ENCODE results near the gene OR2L5. TPM values are rescaled to one million over a fixed set of nuclear protein-coding genes. Genes with fewer than 3 reads are reported as not detected.

Gene OR2L5
- polyA plus RNA-seq, 3 donors: not detected

GRCh38 chr1:248047008-248047407 lies 33.5 kb downstream of the OR2L5 start:
- H3K4me1 Mint-ChIP-seq: no peaks in the 10 kb centered on the region
- Histone ChIP-seq H4K20me1 (ENCODE audit: insufficient read depth, low read length) (no peaks in the 10 kb centered on the region), H3K27me3 (ENCODE audit: control insufficient read depth in 2 of 2, insufficient read depth in 2 of 2, low read length in 2 of 2) (no peaks in the 10 kb centered on the region), H3K9ac (ENCODE audit: insufficient read depth, low read length, poor library complexity, severe bottlenecking) (no peak overlapping the region), H3K27ac (ENCODE audit: low read depth in 1 of 2, low read length in 2 of 2) (no peak overlapping the region), H2AFZ (ENCODE audit: insufficient read depth, low read depth, low read length, poor library complexity, severe bottlenecking) (no peak overlapping the region), H3K36me3 (replicated peaks in 1 of 2; ENCODE audit: control insufficient read depth in 1 of 2, insufficient read depth in 2 of 2, low read length in 2 of 2) (no peaks in the 10 kb centered on the region), H3K9me3 (replicated peaks in 1 of 2; ENCODE audit: control insufficient read depth in 1 of 2, insufficient read depth in 1 of 2, low read length in 2 of 2) (no peaks in the 10 kb centered on the region), H3K4me1 (ENCODE audit: control insufficient read depth in 1 of 2, insufficient read depth in 2 of 2, low read length in 2 of 2) (no peaks in the 10 kb centered on the region), H3K4me3 (replicated peaks in 1 of 3; ENCODE audit: low read depth in 2 of 3, low read length in 3 of 3) (no peak overlapping the region), H3K79me2 (ENCODE audit: insufficient read depth, low read length) (no peaks in the 10 kb centered on the region), H3K4me2 (replicated peaks; ENCODE audit: extremely low read depth, low read length, poor library complexity, severe bottlenecking) (no peak overlapping the region)
- TF ChIP-seq, protein P1, sequence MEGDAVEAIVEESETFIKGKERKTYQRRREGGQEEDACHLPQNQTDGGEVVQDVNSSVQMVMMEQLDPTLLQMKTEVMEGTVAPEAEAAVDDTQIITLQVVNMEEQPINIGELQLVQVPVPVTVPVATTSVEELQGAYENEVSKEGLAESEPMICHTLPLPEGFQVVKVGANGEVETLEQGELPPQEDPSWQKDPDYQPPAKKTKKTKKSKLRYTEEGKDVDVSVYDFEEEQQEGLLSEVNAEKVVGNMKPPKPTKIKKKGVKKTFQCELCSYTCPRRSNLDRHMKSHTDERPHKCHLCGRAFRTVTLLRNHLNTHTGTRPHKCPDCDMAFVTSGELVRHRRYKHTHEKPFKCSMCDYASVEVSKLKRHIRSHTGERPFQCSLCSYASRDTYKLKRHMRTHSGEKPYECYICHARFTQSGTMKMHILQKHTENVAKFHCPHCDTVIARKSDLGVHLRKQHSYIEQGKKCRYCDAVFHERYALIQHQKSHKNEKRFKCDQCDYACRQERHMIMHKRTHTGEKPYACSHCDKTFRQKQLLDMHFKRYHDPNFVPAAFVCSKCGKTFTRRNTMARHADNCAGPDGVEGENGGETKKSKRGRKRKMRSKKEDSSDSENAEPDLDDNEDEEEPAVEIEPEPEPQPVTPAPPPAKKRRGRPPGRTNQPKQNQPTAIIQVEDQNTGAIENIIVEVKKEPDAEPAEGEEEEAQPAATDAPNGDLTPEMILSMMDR (IDR thresholded peaks at IDR 0.05): no peak
- intact Hi-C loops (cut with micrococcal nuclease): no loop called here
- no peaks in the 10 kb centered on the region for H3K27me3 Mint-ChIP-seq (ENCODE audit: low read depth in 3 of 3)
- DNase-seq: no peak
- H3K36me3 Mint-ChIP-seq: no peaks in the 10 kb centered on the region
- WGBS (ENCODE audit: insufficient coverage): no CpG with 5 or more reads among the region's 1 CpG
- no peak overlapping the region for H3K4me3 Mint-ChIP-seq
- H3K27ac Mint-ChIP-seq: no peak overlapping the region
- H3K9me3 Mint-ChIP-seq: peaks cover 0 to 10% (median 4%) of the 10 kb centered on the region in 7 donors

- no peak overlapping the region for H3K9ac ChIP-seq (ENCODE audit: insufficient read depth, low read length, poor library complexity, severe bottlenecking)
- no peaks in the 10 kb centered on the region for H4K20me1 ChIP-seq (ENCODE audit: insufficient read depth, low read length)
- no peak overlapping the region for H3K4me2 ChIP-seq (replicated peaks; ENCODE audit: extremely low read depth, low read length, poor library complexity, severe bottlenecking)
- no peaks in the 10 kb centered on the region for H3K4me1 Mint-ChIP-seq
- intact Hi-C loops (cut with micrococcal nuclease): no loop called here
- no peak overlapping the region for H3K27ac Mint-ChIP-seq
- H3K36me3 Mint-ChIP-seq: no peaks in the 10 kb centered on the region
- peaks cover 2 to 9% (median 4%) of the 10 kb centered on the region in 7 donors for H3K9me3 Mint-ChIP-seq
- no peaks in the 10 kb centered on the region for H3K27me3 ChIP-seq (ENCODE audit: control insufficient read depth in 2 of 2, insufficient read depth in 2 of 2, low read length in 2 of 2)
- DNase-seq: no peak
- H3K4me3 ChIP-seq (replicated peaks in 1 of 3; ENCODE audit: low read depth in 2 of 3, low read length in 3 of 3): no peak overlapping the region
- H3K4me3 Mint-ChIP-seq: no peak overlapping the region
- H3K79me2 ChIP-seq (ENCODE audit: insufficient read depth, low read length): no peaks in the 10 kb centered on the region
- no peaks in the 10 kb centered on the region for H3K4me1 ChIP-seq (ENCODE audit: control insufficient read depth in 1 of 2, insufficient read depth in 2 of 2, low read length in 2 of 2)
- no peaks in the 10 kb centered on the region for H3K36me3 ChIP-seq (replicated peaks in 1 of 2; ENCODE audit: control insufficient read depth in 1 of 2, insufficient read depth in 2 of 2, low read length in 2 of 2)
- peaks cover 0 to 2% of the 10 kb centered on the region in 2 donors for H3K9me3 ChIP-seq (replicated peaks in 1 of 2; ENCODE audit: control insufficient read depth in 1 of 2, insufficient read depth in 1 of 2, low read length in 2 of 2)
- H2AFZ ChIP-seq (ENCODE audit: insufficient read depth, low read depth, low read length, poor library complexity, severe bottlenecking): no peak overlapping the region
- H3K27me3 Mint-ChIP-seq (ENCODE audit: low read depth in 3 of 3): no peaks in the 10 kb centered on the region
- H3K27ac ChIP-seq (ENCODE audit: low read depth in 1 of 2, low read length in 2 of 2): no peak overlapping the region
- TF ChIP-seq, protein P1 (IDR thresholded peaks at IDR 0.05): no peak
Observed at GRCh38 chr1:248054671-248055070, 41.2 kb downstream of the OR2L5 start.

All from CD14-positive monocyte (primary cell).